K562 (cell line): ENCODE measurements around the gene TAP2. TPM values are rescaled to one million over a fixed set of nuclear protein-coding genes. Genes with fewer than 3 reads are reported as not detected.

ENCODE experiments used
- ADNP ChIP-seq: fragments of 200-800 bp; sonication (Bioruptor generic); IDR thresholded peaks from 2 replicates; pipeline ENCODE4 v1.6.1; 2016; ENCODE audit warnings: missing genetic modification characterization, missing compliant biosample characterization
- NFIC ChIP-seq: fragments of 450-650 bp; IDR thresholded peaks from 2 replicates; pipeline ENCODE4 v1.6.1; 2017; ENCODE audit warnings: mild to moderate bottlenecking, inconsistent platforms
- SNIP1 ChIP-seq: fragments of 450-650 bp; IDR thresholded peaks from 2 replicates; pipeline ENCODE4 v1.7.1; 2017; ENCODE audit warnings: low read depth, mild to moderate bottlenecking
- SRF ChIP-seq, 2 experiments: fragments of 250-450, 450-650 bp in 1 of 2; sonication (Bioruptor Pico) in 1 of 2; sonication (generic) in 1 of 2; formaldehyde crosslinking; IDR thresholded peaks; 2 replicates each; pipeline versions ENCODE4 v1.5.0 to v1.5.1; 2020 to 2022; ENCODE audit warnings: mild to moderate bottlenecking in 1 of 2, missing genetic modification reagents in 1 of 2
- SRSF9 ChIP-seq: fragments of 200-400 bp; formaldehyde crosslinking; IDR thresholded peaks from 2 replicates; pipeline ENCODE4 v1.6.1; 2017; ENCODE audit warnings: low read depth, low read length, borderline replicate concordance
- ZKSCAN1 ChIP-seq: fragments of 150-350 bp; IDR thresholded peaks from 2 replicates; pipeline ENCODE4 v1.6.1; 2016; ENCODE audit warnings: low read depth, low read length
- ZNF133 ChIP-seq: fragments of 250-450 bp; sonication (Bioruptor Pico); IDR thresholded peaks from 2 replicates; pipeline ENCODE4 v1.4.0; 2020; ENCODE audit warnings: mild to moderate bottlenecking
- ZNF274 ChIP-seq: IDR thresholded peaks from 2 replicates; pipeline ENCODE4 v1.6.1; 2011; ENCODE audit warnings: low read depth, mild to moderate bottlenecking, low read length, moderate library complexity, borderline replicate concordance
- polyA plus RNA-seq, 8 experiments: library from polyadenylated mRNA; depleted of rRNA in 4 of 8; stranded (reverse) in 5 of 8; unstranded in 3 of 8; fragments of >200 nt; fragmentation: Nextera tagmentation in 2 of 8; fragmentation: Illumina TruSeq in 1 of 8; extraction: Ambion mirVana in 2 of 8; extraction: Trizol in 1 of 8; gene quantifications; 2 replicates each; pipeline versions ENCODE4 v1.2.1 to v1.2.3, GENCODE V29; 2011 to 2014; ENCODE audit warnings: inconsistent platforms in 1 of 8, missing spikeins in 1 of 8
- total RNA-seq, 7 experiments: library from RNA; depleted of rRNA in 6 of 7; stranded (reverse); fragments of >200 nt in 6 of 7; fragmentation: Illumina TruSeq in 2 of 7; extraction: Trizol in 2 of 7; gene quantifications; 2 replicates each; pipeline versions ENCODE4 v1.2.1 to v1.2.3, GENCODE V29; 2011 to 2021; ENCODE audit warnings: low replicate concordance in 1 of 7
- TF ChIP-seq, protein P1 (sequence below): fragments of 250-450 bp; sonication (Bioruptor Pico); IDR thresholded peaks from 2 replicates; pipeline ENCODE4 v1.9.0; 2021; ENCODE audit warnings: mild to moderate bottlenecking, inconsistent platforms
- TF ChIP-seq, protein P2 (sequence below), 2 experiments: fragments of 250-450 bp in 1 of 2; fragments of 450-650 bp in 1 of 2; sonication (Bioruptor Pico) in 1 of 2; IDR thresholded peaks; 2 replicates each; pipeline versions ENCODE4 v1.6.1 to v1.8.0; 2016 to 2021; ENCODE audit warnings: mild to moderate bottlenecking in 2 of 2, moderate library complexity in 2 of 2, missing compliant biosample characterization in 1 of 2, missing genetic modification characterization in 1 of 2
- TF ChIP-seq, protein P3 (sequence below): conservative IDR thresholded peaks from 2 replicates; pipeline ENCODE4 v1.6.1; 2011; ENCODE audit warnings: low read depth, mild to moderate bottlenecking, low read length; ENCODE audit not compliant: control insufficient read depth
- TF ChIP-seq, protein P4 (sequence below), 2 experiments: fragments of 450-650 bp; formaldehyde crosslinking in 1 of 2; IDR thresholded peaks; 2 replicates each; pipeline versions ENCODE4 v1.4.0 to v1.6.1; 2014 to 2020; ENCODE audit warnings: mild to moderate bottlenecking in 2 of 2, borderline replicate concordance in 1 of 2, low read depth in 1 of 2
- TF ChIP-seq, protein P5 (sequence below): sonication (generic); formaldehyde crosslinking; IDR thresholded peaks from 2 replicates; pipeline ENCODE4 v1.9.0; 2022; ENCODE audit warnings: mild to moderate bottlenecking, missing genetic modification reagents

Gene TAP2
- total and polyA plus RNA-seq, 9 of the 15 experiments (the other 6 are each of a cell fraction or from before 2014, with no cell fraction given) = 2.0 to 53.5 (median 19.6) TPM

DNA sequence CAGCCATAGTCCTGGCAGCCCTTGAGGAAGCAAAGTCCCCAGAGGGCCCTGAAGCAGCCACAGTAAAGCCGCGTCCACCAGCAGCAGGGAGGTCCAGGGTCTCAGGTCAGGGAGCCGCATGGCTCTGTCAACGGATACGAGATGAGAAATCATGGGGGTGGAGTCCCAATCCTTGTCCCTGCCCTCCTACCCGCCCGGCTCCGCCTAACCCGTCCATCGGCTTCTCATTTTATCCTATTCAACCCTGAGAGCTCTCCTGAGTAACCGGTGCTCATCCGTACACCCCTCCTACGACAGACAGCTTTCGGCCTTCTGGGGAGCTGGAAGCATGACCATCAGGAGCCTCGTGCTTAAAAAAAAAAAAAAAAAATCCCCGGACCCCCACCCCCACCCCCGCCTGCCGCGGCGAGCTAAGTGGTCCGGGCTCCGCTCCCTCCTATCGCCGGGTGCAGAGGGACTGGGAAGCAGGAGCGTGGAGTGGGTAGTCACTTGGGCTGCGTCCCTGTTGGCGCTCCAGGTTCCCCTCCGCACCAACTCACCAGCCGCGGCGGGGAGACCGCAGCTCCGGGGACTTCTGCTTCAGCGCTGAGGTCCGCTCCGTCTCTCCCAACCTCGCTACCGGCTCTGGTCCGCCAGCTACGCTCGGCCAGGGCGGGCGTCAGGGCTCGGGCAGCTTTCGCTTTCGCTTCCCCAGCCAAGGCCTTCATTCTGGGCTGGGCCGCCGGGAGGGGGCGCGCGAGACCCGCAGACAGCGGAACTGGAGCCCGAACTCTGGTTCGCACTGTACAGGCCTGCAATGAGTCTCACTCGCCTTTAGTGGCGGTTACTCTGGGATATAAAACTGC lies at the start of gene TAP2 (continued):
- TF ChIP-seq, protein P1, sequence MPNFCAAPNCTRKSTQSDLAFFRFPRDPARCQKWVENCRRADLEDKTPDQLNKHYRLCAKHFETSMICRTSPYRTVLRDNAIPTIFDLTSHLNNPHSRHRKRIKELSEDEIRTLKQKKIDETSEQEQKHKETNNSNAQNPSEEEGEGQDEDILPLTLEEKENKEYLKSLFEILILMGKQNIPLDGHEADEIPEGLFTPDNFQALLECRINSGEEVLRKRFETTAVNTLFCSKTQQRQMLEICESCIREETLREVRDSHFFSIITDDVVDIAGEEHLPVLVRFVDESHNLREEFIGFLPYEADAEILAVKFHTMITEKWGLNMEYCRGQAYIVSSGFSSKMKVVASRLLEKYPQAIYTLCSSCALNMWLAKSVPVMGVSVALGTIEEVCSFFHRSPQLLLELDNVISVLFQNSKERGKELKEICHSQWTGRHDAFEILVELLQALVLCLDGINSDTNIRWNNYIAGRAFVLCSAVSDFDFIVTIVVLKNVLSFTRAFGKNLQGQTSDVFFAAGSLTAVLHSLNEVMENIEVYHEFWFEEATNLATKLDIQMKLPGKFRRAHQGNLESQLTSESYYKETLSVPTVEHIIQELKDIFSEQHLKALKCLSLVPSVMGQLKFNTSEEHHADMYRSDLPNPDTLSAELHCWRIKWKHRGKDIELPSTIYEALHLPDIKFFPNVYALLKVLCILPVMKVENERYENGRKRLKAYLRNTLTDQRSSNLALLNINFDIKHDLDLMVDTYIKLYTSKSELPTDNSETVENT = no peak
- peak; percentile 51; the same call in 1 of the 2 replicates for TF ChIP-seq ZKSCAN1
- TF ChIP-seq, protein P2, sequence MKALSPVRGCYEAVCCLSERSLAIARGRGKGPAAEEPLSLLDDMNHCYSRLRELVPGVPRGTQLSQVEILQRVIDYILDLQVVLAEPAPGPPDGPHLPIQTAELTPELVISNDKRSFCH (CRISPR knock-in tag; IDR thresholded peaks at IDR 0.05) = no peak
- TF ChIP-seq, protein P2 (tag; IDR thresholded peaks at IDR 0.05) = 0 out of 2 replicates have a peak, but pooled peaks have one; percentile 45
- TF ChIP-seq NFIC = peak; percentile 46
- TF ChIP-seq, protein P3, sequence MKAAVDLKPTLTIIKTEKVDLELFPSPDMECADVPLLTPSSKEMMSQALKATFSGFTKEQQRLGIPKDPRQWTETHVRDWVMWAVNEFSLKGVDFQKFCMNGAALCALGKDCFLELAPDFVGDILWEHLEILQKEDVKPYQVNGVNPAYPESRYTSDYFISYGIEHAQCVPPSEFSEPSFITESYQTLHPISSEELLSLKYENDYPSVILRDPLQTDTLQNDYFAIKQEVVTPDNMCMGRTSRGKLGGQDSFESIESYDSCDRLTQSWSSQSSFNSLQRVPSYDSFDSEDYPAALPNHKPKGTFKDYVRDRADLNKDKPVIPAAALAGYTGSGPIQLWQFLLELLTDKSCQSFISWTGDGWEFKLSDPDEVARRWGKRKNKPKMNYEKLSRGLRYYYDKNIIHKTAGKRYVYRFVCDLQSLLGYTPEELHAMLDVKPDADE = peak; percentile 68
- TF ChIP-seq ZNF133 = no peak
- TF ChIP-seq ZNF274 = no peak
- TF ChIP-seq SNIP1 = no peak
- no peak for TF ChIP-seq ADNP
- TF ChIP-seq, protein P4, sequence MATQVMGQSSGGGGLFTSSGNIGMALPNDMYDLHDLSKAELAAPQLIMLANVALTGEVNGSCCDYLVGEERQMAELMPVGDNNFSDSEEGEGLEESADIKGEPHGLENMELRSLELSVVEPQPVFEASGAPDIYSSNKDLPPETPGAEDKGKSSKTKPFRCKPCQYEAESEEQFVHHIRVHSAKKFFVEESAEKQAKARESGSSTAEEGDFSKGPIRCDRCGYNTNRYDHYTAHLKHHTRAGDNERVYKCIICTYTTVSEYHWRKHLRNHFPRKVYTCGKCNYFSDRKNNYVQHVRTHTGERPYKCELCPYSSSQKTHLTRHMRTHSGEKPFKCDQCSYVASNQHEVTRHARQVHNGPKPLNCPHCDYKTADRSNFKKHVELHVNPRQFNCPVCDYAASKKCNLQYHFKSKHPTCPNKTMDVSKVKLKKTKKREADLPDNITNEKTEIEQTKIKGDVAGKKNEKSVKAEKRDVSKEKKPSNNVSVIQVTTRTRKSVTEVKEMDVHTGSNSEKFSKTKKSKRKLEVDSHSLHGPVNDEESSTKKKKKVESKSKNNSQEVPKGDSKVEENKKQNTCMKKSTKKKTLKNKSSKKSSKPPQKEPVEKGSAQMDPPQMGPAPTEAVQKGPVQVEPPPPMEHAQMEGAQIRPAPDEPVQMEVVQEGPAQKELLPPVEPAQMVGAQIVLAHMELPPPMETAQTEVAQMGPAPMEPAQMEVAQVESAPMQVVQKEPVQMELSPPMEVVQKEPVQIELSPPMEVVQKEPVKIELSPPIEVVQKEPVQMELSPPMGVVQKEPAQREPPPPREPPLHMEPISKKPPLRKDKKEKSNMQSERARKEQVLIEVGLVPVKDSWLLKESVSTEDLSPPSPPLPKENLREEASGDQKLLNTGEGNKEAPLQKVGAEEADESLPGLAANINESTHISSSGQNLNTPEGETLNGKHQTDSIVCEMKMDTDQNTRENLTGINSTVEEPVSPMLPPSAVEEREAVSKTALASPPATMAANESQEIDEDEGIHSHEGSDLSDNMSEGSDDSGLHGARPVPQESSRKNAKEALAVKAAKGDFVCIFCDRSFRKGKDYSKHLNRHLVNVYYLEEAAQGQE (IDR thresholded peaks at IDR 0.05; ENCODE audit: borderline replicate concordance) = peak; percentile 94
- TF ChIP-seq, protein P4 (CRISPR knock-in tag; IDR thresholded peaks at IDR 0.05; ENCODE audit: low read depth) = peak; percentile 59; the same call in 1 of the 2 replicates
- peak in 1 of 2 experiments; percentile 83; a peak in 2 of 4 replicates for TF ChIP-seq SRF (CRISPR knock-in tag; IDR thresholded peaks at IDR 0.05)
- TF ChIP-seq, protein P5, sequence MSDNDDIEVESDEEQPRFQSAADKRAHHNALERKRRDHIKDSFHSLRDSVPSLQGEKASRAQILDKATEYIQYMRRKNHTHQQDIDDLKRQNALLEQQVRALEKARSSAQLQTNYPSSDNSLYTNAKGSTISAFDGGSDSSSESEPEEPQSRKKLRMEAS (CRISPR knock-in tag) = peak; percentile 43
- TF ChIP-seq SRSF9 = no peak
